CD4-positive, alpha-beta T cell (primary cell): Measurements from ENCODE around the gene PTRH1. TPM values are rescaled to one million over a fixed set of nuclear protein-coding genes. Genes with fewer than 3 reads are reported as not detected.

Source experiments
- ATAC-seq: fragments of 200-7000 bp; cut with Tn5 transposase; one replicate; pipeline ENCODE4 v1.10.0; 2022; ENCODE audit warnings: mild to moderate bottlenecking; ENCODE audit not compliant: poor library complexity
- CTCF ChIA-PET: fragments of 350-600 bp; sonication (Branson Sonifier 250); formaldehyde crosslinking; loops from one replicate; lab custom pipeline; 2021; ENCODE audit warnings: antibody characterized with exemption, inconsistent platforms; lab: Charles Lee
- POLR2A ChIA-PET: fragments of 350-600 bp; sonication (Branson Sonifier 250); formaldehyde crosslinking; loops from one replicate; lab custom pipeline; 2021; ENCODE audit warnings: antibody characterized with exemption, inconsistent platforms; lab: Charles Lee
- DNase-seq, 14 experiments: peaks; one replicate each; pipeline ENCODE4 v3.0.0-alpha.2; 2013 to 2020; ENCODE audit warnings: mixed read lengths in 2 of 14
- H3K27ac ChIP-seq, 2 donors: one replicate each; pipeline versions ENCODE4 v1.5.1 to v1.7.0; 2013; ENCODE audit warnings: low read length in 2 of 2, low read depth in 1 of 2, mild to moderate bottlenecking in 1 of 2
- H3K27me3 ChIP-seq, 2 experiments: 1 replicate in 1 of 2; 2 replicates in 1 of 2; pipeline versions ENCODE4 v1.6.1 to v1.7.0; 2013; ENCODE audit warnings: low read length in 2 of 2, control low read depth in 1 of 2, mild to moderate bottlenecking in 1 of 2, moderate library complexity in 1 of 2; ENCODE audit not compliant: insufficient read depth in 2 of 2, control insufficient read depth in 1 of 2
- H3K36me3 ChIP-seq: one replicate; pipeline ENCODE4 v1.6.1; 2013; ENCODE audit warnings: low read length, control low read depth; ENCODE audit not compliant: insufficient read depth
- H3K4me1 ChIP-seq: one replicate; pipeline ENCODE4 v1.6.1; 2013; ENCODE audit warnings: low read length, control low read depth; ENCODE audit not compliant: insufficient read depth
- H3K4me3 ChIP-seq: one replicate; pipeline ENCODE4 v1.5.1; 2013; ENCODE audit warnings: mild to moderate bottlenecking, low read length, moderate library complexity
- H3K9me3 ChIP-seq, 2 experiments: 1 replicate in 1 of 2; 2 replicates in 1 of 2; pipeline versions ENCODE4 v1.6.1 to v1.7.0; 2013; ENCODE audit warnings: low read length in 2 of 2, mild to moderate bottlenecking in 2 of 2, control low read depth in 1 of 2, moderate library complexity in 1 of 2; ENCODE audit not compliant: control insufficient read depth in 1 of 2, insufficient read depth in 1 of 2
- H3K27ac Mint-ChIP-seq: one replicate; pipeline ENCODE4 v1.8.0; 2020; ENCODE audit warnings: mixed read lengths
- H3K27me3 Mint-ChIP-seq: one replicate; pipeline ENCODE4 v1.8.0; 2021; ENCODE audit warnings: mixed read lengths
- H3K36me3 Mint-ChIP-seq: one replicate; pipeline ENCODE4 v1.8.0; 2021; ENCODE audit warnings: low read depth, mixed read lengths
- H3K4me1 Mint-ChIP-seq: one replicate; pipeline ENCODE4 v1.8.0; 2021; ENCODE audit warnings: low read depth, mixed read lengths
- H3K4me3 Mint-ChIP-seq: one replicate; pipeline ENCODE4 v1.8.0; 2020; ENCODE audit warnings: mild to moderate bottlenecking, mixed read lengths
- H3K9me3 Mint-ChIP-seq: one replicate; pipeline ENCODE4 v1.8.0; 2020; ENCODE audit warnings: mixed read lengths
- CTCF ChIP-seq: fragments of 200-600 bp; IDR thresholded peaks from one replicate; pipeline ENCODE4 v1.8.0; 2022; ENCODE audit warnings: antibody characterized with exemption, mild to moderate bottlenecking
- intact Hi-C, 2 experiments: fragments of 100-400 bp; cut with DNase I in 1 of 2; cut with micrococcal nuclease in 1 of 2; formaldehyde crosslinking; loops; one replicate each; pipeline versions ENCODE4 v1.15.1 to v1.9.0; 2023 to 2025; cut with DNase I, micrococcal nuclease
- total RNA-seq, 174 experiments: library from RNA in 2 of 174; stranded (reverse) in 2 of 174; gene quantifications; one replicate each; pipeline ENCODE4 v1.2.3 and lab custom pipeline; 2021 to 2026

Gene PTRH1
- total RNA-seq, 2 experiments from 2014 or later, result 4.5 to 5.9 TPM

DNA sequence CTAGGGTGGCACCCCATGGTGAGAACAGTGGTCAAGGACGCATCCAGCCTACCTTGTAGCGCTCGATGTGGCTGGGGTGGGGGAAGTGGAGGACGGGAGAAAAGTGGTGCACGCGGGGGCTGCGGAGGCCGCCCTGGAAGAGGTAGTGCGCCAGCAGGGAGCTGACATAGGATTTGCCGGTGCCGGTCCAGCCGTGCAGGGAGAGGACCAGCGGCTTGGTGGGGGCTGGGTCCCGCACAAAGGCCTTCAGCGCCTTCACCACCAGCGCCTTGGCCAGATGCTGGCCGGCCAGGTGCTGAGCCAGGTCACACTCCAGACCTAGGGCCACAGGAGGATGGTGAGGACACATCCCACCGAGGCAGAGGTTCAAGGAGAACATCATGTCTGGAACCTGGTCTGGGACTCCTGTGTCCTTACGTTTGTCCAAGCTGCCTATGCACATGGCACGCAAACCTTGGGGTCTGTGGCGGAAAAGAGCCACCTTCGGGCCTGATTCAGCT, 18.8 kb upstream of the PTRH1 start:
- Mint-ChIP-seq H3K36me3 (peaks cover 25% of the 10 kb centered on the region), H3K4me3 (peak overlapping the region; percentile 90), H3K27me3 (no peaks in the 10 kb centered on the region), H3K27ac (peak overlapping the region; percentile 83), H3K9me3 (no peaks in the 10 kb centered on the region), H3K4me1 (peaks cover 16% of the 10 kb centered on the region)
- Histone ChIP-seq H3K27me3 (no peaks in the 10 kb centered on the region), H3K36me3 (peaks cover 35% of the 10 kb centered on the region), H3K9me3 (no peaks in the 10 kb centered on the region), H3K4me3 (peak overlapping the region; percentile 61), H3K27ac (peak overlapping the region in 1 of 2 donors; percentile 73), H3K4me1 (peaks cover 22% of the 10 kb centered on the region)
- ATAC-seq (no peak), DNase-seq (peak in 1 of 14 experiments; percentile 22)
- TF ChIP-seq CTCF, result no peak
- CTCF ChIA-PET, result interaction anchor here (0.6 to 3.2 kb wide), 38 partner anchors 10 to 333 kb away, joined by 3 to 43 read pairs (median 6); partner anchors contain the start of genes CDK9, FPGS, NAIF1 and PTRH1
- intact Hi-C loops, result loop anchor here (1.0 to 10.0 kb wide), 7 partner anchors 122 to 793 kb away; partner anchors contain the start of genes ST6GALNAC4 (in 1 of the 2) and STXBP1 (in 1 of the 2)
- POLR2A ChIA-PET, result interaction anchor here (0.8 to 2.3 kb wide), 15 partner anchors 14 to 542 kb away, joined by 3 to 40 read pairs (median 8); partner anchors contain the start of genes CDK9, GOLGA2, LRSAM1 and PTRH1

DNA sequence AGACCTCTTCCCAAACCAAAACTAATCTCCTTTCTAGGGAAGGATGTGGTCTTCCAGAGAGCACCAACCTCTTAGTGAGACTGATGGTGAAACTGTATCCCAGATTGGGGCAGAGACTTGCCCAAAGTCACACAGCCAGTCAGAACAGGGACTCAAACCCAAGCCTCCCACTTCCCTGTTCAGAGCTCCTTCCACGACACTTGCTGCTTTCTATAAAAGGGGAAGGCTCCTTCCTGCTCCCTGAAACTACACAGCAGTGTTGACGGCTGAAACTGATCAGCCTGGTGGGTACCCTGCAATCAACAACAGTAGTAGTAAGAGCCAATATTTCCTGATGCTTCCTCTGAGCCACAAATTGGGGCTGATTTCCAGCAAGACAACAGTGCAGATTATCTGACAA, 18.2 kb upstream of the PTRH1 start:
- Mint-ChIP-seq H3K27ac (peak overlapping the region; percentile 46), H3K36me3 (peaks cover 18% of the 10 kb centered on the region), H3K9me3 (no peaks in the 10 kb centered on the region), H3K27me3 (no peaks in the 10 kb centered on the region), H3K4me3 (peak overlapping the region; percentile 75), H3K4me1 (peaks cover 16% of the 10 kb centered on the region)
- H3K9me3 ChIP-seq, result no peaks in the 10 kb centered on the region
- ChIA-PET POLR2A (interaction anchor here (1.3 to 2.3 kb wide), 4 partner anchors 18 to 172 kb away, joined by 3 to 16 read pairs (median 12); partner anchors contain the start of genes CDK9, PTRH1 and TTC16), CTCF (interaction anchor here (0.9 to 3.2 kb wide), 11 partner anchors 12 to 149 kb away, joined by 3 to 43 read pairs (median 10); partner anchors contain the start of genes CDK9, PTRH1, SH2D3C and STXBP1)
- DNase-seq (no peak), ATAC-seq (no peak)
- peaks cover 29% of the 10 kb centered on the region for H3K36me3 ChIP-seq
- no peak for TF ChIP-seq CTCF
- no peak overlapping the region for H3K27ac ChIP-seq
- peaks cover 22% of the 10 kb centered on the region for H3K4me1 ChIP-seq
- intact Hi-C loops, result loop anchor here (1.0 to 10.0 kb wide), 8 partner anchors 17 to 793 kb away; partner anchors contain the start of genes ST6GALNAC4 (in 1 of the 2), STXBP1 (in 1 of the 2) and TTC16 (in 1 of the 2)
- H3K27me3 ChIP-seq, result no peaks in the 10 kb centered on the region
- no peak overlapping the region for H3K4me3 ChIP-seq

DNA sequence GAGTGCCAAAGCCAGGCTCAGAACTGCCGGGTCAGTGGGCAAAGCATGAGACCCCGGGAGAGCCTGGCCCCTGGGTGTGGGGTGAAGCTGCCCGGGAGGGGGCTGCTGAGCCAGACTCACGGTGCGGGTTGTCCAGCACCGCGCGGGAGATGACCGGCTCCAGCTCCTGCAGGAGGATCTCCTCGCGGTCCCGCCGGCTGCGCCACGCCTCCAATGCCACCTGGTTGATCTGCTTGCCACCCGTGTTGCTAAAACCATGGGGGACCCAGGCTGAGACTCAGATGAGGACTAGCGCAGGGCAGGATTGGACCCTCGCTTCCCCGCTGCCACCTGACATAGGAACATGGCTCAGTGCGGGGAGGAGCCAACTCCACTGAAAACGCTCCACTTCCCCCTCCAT, 17.0 kb upstream of the PTRH1 start:
- ATAC-seq (no peak), DNase-seq (no peak)
- Histone ChIP-seq H3K4me1 (peaks cover 22% of the 10 kb centered on the region), H3K27ac (no peak overlapping the region), H3K27me3 (no peaks in the 10 kb centered on the region), H3K9me3 (no peaks in the 10 kb centered on the region), H3K4me3 (no peak overlapping the region), H3K36me3 (peaks cover 22% of the 10 kb centered on the region)
- Mint-ChIP-seq H3K36me3 (peaks cover 10% of the 10 kb centered on the region), H3K9me3 (no peaks in the 10 kb centered on the region), H3K27ac (no peak overlapping the region), H3K4me3 (no peak overlapping the region), H3K4me1 (peaks cover 16% of the 10 kb centered on the region), H3K27me3 (no peaks in the 10 kb centered on the region)
- no peak for TF ChIP-seq CTCF
- CTCF ChIA-PET, result no interaction called here
- POLR2A ChIA-PET, result no interaction called here
- intact Hi-C loops, result loop anchor here (2.0 to 10.0 kb wide), 4 partner anchors 16 to 518 kb away; partner anchors contain the start of genes STXBP1 (in 1 of the 2) and TTC16 (in 1 of the 2)
